MCF 10A (cell line): ENCODE measurements around the gene NR1H4. TPM values are rescaled to one million over a fixed set of nuclear protein-coding genes. Genes with fewer than 3 reads are reported as not detected.
A peak's percentile ranks its signal among the peaks of the same experiment; 100 is the strongest.
"Not testable (repeated sequence)": the region's sequence is repeated elsewhere in the genome, so short reads cannot be mapped to it uniquely, and the experiment has no call there.

Source experiments
- Bru-seq: library from RNA; stranded (reverse); fragments of 400-500 nt; gene quantifications from one replicate; lab custom pipeline; 2021; lab: Mats Ljungman, UMichigan
- BruChase-seq, 2 experiments: library from RNA; stranded (reverse); fragments of 400-500 nt; gene quantifications; one replicate each; lab custom pipeline; 2021; lab: Mats Ljungman, UMichigan
- BruUV-seq: library from RNA; stranded (reverse); fragments of 400-500 nt; replicated peaks from 2 replicates; lab custom pipeline; 2021; lab: Mats Ljungman, UMichigan
- CTCF ChIA-PET: fragments of 300-600 bp; sonication (Branson Sonifier 250); formaldehyde crosslinking; extraction: SDS; loops from one replicate; lab custom pipeline; 2021; ENCODE audit warnings: antibody characterized with exemption, inconsistent platforms; lab: Yijun Ruan, JAX
- POLR2A ChIA-PET: fragments of 300-600, 350-650 bp; sonication (Branson Sonifier 250); formaldehyde crosslinking; extraction: SDS; loops from one replicate; lab custom pipeline; 2020; ENCODE audit warnings: antibody characterized with exemption, inconsistent platforms; lab: Yijun Ruan, JAX
- DNase-seq: peaks from one replicate; pipeline ENCODE4 v3.0.0-alpha.2; 2018; ENCODE audit not compliant: unreplicated experiment
- H3K27ac Mint-ChIP-seq: one replicate; pipeline ENCODE4 v1.8.0; 2022; ENCODE audit warnings: mild to moderate bottlenecking, low read depth, mixed read lengths; ENCODE audit not compliant: unreplicated experiment
- H3K27me3 Mint-ChIP-seq: one replicate; pipeline ENCODE4 v1.8.0; 2022; ENCODE audit warnings: mixed read lengths; ENCODE audit not compliant: insufficient read depth, unreplicated experiment
- H3K36me3 Mint-ChIP-seq: one replicate; pipeline ENCODE4 v1.8.0; 2022; ENCODE audit warnings: mild to moderate bottlenecking, moderate library complexity, mixed read lengths; ENCODE audit not compliant: insufficient read depth, unreplicated experiment
- H3K4me1 Mint-ChIP-seq: one replicate; pipeline ENCODE4 v1.8.0; 2022; ENCODE audit warnings: mixed read lengths; ENCODE audit not compliant: insufficient read depth, unreplicated experiment
- H3K4me3 Mint-ChIP-seq: one replicate; pipeline ENCODE4 v1.8.0; 2022; ENCODE audit warnings: mild to moderate bottlenecking, moderate library complexity, mixed read lengths; ENCODE audit not compliant: unreplicated experiment
- H3K9me3 Mint-ChIP-seq: one replicate; pipeline ENCODE4 v1.8.0; 2022; ENCODE audit warnings: mixed read lengths; ENCODE audit not compliant: unreplicated experiment
- CTCF ChIP-seq: fragments of 200-600 bp; IDR thresholded peaks from one replicate; pipeline ENCODE4 v1.8.0; 2022; ENCODE audit warnings: antibody characterized with exemption, mild to moderate bottlenecking; ENCODE audit not compliant: unreplicated experiment
- intact Hi-C: fragments of 100-400 bp; cut with micrococcal nuclease; formaldehyde crosslinking; loops from 2 replicates; pipeline ENCODE4 v1.14.1; 2022
- long read RNA-seq: library from polyadenylated mRNA; stranded (forward); transcript quantifications from one replicate; pipeline ENCODE4 v2.0.0, GENCODE V29; 2022
- total RNA-seq: library from RNA; stranded (reverse); gene quantifications from 2 replicates; pipeline ENCODE4 v1.2.3, GENCODE V29; 2022

Gene NR1H4
- total RNA-seq (not detected in 2 replicates), Bru-seq, nascent RNA (percentile 3 among the genes with signal in this experiment), BruChase-seq, experiment 1, labeled RNA remaining after a 6-hour chase (percentile 8 among the genes with signal in this experiment), BruChase-seq, experiment 2, labeled RNA remaining after a 2-hour chase (not detected)
- long read RNA-seq: 0 reads

- Mint-ChIP-seq H3K27me3 (peaks cover 21% of the 10 kb centered on the region), H3K9me3 (no peaks in the 10 kb centered on the region), H3K36me3 (no peaks in the 10 kb centered on the region), H3K27ac (no peak within 1 kb of the TSS), H3K4me1 (peaks cover 16% of the 10 kb centered on the region), H3K4me3 (no peak within 1 kb of the TSS)
- TF ChIP-seq CTCF: no peak
- intact Hi-C loops: no loop called here
- ChIA-PET POLR2A (no interaction called here), CTCF (interaction anchor here (0.7 kb wide), 1 partner anchor 110 kb away, joined by 3 read pairs; no protein-coding TSS in a partner anchor)
- BruUV-seq: no TSS peak
- DNase-seq: peak; percentile 74
Measured at GRCh38 chr12:100473716-100474150, at the start of gene NR1H4. Gene NR1H4, plus strand, starts transcription at chr12:100473866. Its CDS starts 19,458 bp downstream, at chr12:100493324.

- intact Hi-C loops: no loop called here
- Mint-ChIP-seq H3K4me1 (peaks cover 14% of the 10 kb centered on the region), H3K27me3 (no peaks in the 10 kb centered on the region), H3K36me3 (no peaks in the 10 kb centered on the region), H3K9me3 (peaks cover 15% of the 10 kb centered on the region), H3K4me3 (no peak overlapping the region), H3K27ac (no peak overlapping the region)
- TF ChIP-seq CTCF: no peak
- BruUV-seq: no TSS peak
- ChIA-PET CTCF (interaction anchor here (0.7 to 1.6 kb wide), 8 partner anchors 10 to 191 kb away, joined by 3 to 6 read pairs (median 3); no protein-coding TSS in a partner anchor), POLR2A (interaction anchor here (0.6 kb wide), 1 partner anchor 9 kb away, joined by 4 read pairs; no protein-coding TSS in a partner anchor)
- DNase-seq: no peak
Measured at GRCh38 chr12:100426145-100426544, 47.5 kb upstream of the NR1H4 start.

DNA sequence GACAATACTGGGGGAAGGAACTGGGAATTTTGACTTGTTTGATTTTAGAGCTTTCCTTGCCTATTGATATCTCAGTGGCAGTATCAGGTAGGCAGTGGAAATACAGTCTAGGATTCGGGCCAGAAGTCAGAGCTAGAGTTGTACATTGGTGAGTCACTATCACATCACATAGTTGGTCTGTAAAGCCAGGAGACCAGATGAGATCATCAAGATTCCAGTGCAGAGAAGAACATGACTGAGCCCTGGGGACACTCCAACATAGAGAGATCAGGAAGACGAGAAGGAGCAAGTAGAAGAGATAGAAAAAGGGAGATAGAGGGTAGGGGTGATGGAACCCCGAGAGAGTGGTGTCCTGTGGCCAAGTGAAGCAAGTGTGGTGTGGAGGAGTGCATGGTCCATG lies 46.6 kb upstream of the NR1H4 start:
- ChIA-PET CTCF (interaction anchor here (1.2 to 1.6 kb wide), 2 partner anchors 13 to 15 kb away, joined by 3 to 6 read pairs; no protein-coding TSS in a partner anchor), POLR2A (interaction anchor here (0.5 kb wide), 1 partner anchor 575 kb away, joined by 3 read pairs; no protein-coding TSS in a partner anchor)
- H3K9me3 Mint-ChIP-seq: peaks cover 15% of the 10 kb centered on the region
- intact Hi-C loops: no loop called here
- no peak overlapping the region for H3K27ac Mint-ChIP-seq
- no TSS peak for BruUV-seq
- peak; percentile 67 for DNase-seq
- no peak for TF ChIP-seq CTCF
- H3K36me3 Mint-ChIP-seq: no peaks in the 10 kb centered on the region
- peaks cover 14% of the 10 kb centered on the region for H3K4me1 Mint-ChIP-seq
- H3K27me3 Mint-ChIP-seq: no peaks in the 10 kb centered on the region
- H3K4me3 Mint-ChIP-seq: no peak overlapping the region

DNA sequence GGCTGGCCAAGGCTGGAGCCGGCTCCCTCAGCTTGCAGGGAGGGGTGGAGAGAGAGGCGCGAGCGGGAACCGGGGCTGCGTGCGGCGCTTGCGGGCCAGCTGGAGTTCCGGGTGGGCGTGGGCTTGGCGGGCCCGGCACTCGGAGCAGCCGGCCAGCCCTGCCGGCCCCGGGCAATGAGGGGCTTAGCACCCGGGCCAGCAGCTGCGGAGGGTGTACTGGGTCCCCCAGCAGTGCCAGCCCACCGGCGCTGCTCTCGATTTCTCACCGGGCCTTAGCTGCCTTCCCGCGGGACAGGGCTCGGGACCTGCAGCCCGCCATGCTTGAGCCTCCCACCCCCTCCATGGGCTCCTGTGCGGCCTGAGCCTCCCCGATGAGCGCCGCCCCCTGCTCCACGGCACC lies 43.4 kb upstream of the NR1H4 start:
- H3K36me3 Mint-ChIP-seq, BruUV-seq, POLR2A ChIA-PET, H3K27me3 Mint-ChIP-seq, H3K4me3 Mint-ChIP-seq, DNase-seq, intact Hi-C loops, H3K27ac Mint-ChIP-seq, CTCF ChIA-PET: not testable (repeated sequence)
- H3K9me3 Mint-ChIP-seq: peaks cover 15% of the 10 kb centered on the region
- H3K4me1 Mint-ChIP-seq: peaks cover 14% of the 10 kb centered on the region
